Dedifferentiated amniotic fluid mesenchymal stem cell (primary cell): ENCODE results near the gene NKX1-2.

Experiments used
- DNase-seq: peaks from one replicate; pipeline ENCODE4 v3.0.0-alpha.2; 2016; ENCODE audit errors: extremely low spot score

Gene NKX1-2

DNA sequence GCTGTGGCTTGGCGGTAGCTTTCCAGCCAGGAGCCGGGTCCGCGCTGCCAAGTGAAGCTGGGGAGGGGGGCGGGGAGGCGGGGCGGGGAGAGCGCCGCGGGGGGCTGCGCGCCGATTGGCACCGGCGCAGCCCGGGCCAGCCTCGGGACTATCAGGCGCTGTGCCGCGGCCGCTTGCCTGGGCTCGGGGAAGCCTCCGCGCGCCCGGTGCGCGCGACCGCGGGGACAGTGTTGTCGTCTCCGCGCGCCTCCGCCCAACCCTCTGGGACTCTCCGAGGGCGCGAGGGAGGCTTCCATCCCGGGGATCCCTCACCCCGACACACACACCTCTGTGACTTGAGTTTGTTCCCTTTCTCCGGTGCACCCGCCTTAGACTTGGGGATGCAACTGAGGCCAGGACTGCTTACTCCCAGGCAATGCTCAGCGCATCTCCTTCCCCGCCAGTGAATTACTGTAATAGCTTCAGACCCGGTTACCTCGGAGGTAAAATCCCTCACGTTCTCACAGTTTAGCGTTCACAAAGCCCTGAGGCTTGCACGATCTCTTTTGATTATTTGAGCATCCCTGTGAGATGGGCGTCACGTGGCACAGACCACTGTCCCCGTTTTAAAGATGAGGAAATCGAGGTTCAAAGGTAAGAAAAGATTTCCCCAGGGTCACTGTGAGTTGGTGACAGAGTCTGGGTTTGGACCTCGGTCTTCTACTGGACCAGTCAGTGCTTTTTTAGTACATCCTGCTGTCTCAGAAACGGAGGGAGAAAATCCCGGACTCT is at the start of gene NKX1-2:
NKX1-2 (minus strand) TSS at position 24 of the 771 bp plus-strand sequence. CDS start 92 bp downstream, outside the sequence.
- DNase-seq = no peak

DNA sequence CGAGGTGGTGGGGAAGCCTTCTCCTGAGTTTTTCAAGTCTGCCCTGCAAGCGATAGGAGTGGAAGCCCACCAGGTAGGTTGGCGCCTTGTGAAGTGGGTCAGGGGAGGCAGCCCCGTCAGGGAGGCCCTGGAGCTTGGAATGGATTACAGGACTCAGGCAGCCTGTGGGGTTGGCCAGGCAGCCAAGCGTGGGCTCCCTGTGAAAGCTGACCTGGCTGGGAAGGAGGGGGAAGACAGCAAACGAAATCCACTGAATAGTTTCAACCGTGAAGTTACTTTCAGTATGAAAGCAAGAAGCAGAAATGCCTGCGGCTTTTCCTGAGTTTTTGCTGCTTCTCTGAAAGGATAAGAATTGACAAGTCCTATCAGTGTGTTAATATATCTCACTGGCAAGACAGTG is 48.2 kb upstream of the NKX1-2 start:
- DNase-seq = no peak

DNA sequence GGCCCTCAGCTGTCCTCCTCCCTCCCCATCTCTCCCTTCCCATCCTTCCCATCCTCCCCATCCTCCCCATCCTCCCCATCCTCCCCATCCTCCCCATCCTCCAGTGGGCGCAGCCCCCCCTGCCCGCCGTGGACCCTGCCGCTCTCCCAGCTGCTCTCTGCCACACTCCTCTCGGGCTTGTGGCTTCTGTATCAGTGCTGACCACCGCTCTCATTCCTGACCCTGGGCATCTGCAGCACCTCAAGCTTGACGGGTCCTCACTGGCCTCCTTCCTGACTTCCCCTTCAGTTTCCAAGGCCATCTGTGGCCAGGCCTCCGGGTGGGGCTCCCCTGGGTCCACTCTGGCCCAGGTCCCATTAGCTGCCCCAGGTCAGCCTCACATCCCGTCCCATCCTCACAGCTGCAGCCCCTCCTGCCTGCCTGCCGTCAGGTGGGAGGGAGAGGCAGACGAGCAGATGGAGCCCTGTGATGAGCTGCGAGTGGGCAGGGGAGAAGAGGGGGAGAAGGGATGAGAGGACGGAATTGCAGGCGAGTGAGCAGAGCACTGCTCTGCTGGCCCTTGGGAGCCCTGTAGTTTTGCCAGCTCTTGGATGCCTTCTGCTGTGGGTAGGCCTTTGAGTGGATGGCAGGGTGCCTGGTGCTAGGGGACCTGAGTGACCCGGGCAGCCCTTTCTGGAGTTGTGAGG is 47.5 kb upstream of the NKX1-2 start:
- no peak for DNase-seq

DNA sequence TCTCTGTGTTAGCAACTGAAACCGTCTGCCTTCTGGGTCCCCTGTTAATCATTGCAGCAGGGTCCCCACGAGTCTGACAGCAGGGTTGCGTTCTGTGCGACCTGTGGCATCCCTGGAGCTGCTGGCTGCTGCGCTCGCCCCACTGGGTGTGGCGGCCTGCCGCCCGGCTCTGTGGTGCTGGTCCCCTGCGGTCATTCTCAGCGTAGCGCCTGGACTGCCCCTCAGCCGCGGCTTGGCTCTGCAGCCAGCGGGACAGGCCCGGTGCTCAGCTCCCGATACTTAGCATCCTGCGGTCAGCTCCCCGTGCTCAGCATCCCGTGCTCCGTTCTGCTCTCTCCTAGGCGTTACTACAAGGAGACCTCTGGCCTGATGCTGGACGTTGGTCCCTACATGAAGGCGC is 46.8 kb upstream of the NKX1-2 start:
- no peak for DNase-seq

GRCh38 chr10:124496150-124496549 is 46.3 kb upstream of the NKX1-2 start:
- no peak for DNase-seq

DNA sequence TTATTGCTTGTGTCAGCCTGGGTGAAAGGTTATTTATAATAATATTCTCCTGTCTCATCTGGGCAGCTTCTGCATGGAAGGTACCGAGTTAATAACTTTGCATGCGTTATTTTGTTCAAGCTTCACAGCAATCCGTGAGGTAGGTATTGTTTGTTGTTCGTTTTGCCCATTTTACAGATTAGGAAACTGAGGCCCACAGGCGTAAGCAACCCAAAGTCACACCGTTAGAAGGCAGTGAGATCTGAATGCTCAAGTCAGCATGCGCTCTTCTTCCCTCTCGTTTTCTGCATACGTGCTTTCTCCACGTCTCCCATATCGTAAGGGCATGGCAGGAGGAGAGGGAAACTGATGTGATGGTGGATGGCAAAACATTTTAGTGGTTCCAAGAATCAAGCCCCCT is 45.9 kb upstream of the NKX1-2 start:
- no peak for DNase-seq

DNA sequence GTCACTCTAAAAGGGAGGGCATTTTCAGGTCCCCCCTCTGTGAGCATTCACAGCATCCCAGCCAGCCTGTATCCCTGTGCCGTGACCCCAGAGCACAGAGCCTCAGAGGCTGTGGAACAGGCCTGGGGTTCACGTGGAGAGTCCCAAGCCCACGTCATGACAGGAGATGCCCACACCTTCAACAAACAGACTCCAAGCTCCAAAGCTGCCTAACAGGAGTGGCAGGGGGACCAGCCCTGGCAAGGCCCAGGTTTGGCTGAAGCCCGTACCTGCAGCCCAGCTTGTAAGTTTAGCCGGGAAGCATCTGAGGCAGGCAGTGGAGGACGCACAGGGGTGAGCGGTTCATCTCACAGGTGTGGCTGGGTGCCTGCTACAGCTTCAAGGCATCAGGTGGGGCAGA is 45.3 kb upstream of the NKX1-2 start:
- no peak for DNase-seq

- DNase-seq = no peak
Measured at GRCh38 chr10:124494046-124494807, 44.4 kb upstream of the NKX1-2 start.

DNA sequence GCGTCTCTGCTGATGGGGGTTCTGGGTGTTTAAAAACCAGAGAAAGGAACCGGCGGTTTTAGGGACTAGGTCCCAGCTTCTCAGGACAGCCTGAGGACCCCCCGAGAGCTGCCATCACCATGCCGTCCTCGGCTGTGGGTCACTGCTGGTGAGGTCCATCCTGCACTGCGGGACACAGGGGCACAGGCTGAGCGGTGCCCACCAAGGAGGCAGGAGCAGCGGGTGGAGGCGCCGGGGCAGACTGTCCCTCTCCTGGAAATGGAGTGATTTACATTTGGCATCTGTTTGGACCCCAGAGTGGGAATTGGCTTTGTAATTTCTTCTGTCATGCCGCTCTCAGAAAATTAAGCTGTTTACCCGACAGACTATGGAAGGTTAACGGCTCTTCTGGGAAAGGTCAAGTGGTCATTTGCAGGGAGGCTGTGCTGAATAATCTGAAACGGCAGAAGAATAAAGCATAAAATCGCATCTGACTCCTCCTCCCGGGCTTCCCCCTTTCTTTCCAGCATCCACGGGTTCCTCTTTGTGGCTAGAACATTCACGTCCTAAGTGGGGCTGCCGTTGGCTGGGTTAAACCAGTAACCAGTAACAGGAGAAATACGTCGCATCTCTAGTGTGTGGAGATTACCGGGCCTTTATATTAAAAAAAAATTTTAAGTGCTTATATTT is 43.5 kb upstream of the NKX1-2 start:
- no peak for DNase-seq

DNA sequence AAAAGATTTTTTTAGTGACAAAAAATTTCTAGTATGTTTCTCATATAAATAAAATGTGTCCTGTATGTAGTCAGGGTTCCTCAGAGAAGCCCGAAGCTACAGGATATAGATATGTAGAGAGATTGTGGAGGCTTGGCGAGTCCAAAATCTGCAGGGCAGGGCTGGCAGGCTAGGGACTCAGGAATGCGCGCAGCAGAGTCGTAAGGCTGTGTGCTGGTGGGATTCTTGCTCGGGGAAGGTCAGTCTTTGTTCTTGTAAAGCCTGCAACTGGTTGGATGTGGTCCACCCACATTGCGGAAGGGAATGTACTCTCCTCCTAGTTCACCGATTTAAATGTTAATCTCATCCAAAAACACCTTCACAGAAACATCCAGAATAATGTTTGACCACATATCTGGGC is 42.4 kb upstream of the NKX1-2 start:
- DNase-seq = no peak

DNA sequence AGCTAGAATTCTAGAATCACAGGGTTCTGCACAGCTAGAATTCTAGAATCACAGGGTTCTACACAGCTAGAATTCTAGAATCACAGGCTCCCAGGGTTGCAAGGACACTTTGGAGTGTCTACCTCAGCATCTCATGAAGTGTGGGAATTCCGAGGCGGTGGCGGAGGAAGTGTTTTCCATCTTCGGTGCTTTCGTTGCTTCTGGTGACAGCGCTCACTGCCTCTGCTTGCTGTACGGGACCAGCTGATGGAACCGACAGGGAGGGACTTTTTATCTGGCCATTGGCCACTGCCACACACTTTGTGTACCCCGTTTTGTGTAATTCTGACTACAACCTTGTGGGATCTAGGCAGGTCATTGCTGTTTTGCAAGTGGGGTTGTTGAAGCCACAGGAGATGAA is 41.3 kb upstream of the NKX1-2 start:
- DNase-seq = no peak

GRCh38 chr10:124486635-124487034 is 36.8 kb upstream of the NKX1-2 start:
- no peak for DNase-seq

- no peak for DNase-seq
Measured at GRCh38 chr10:124484661-124485060, 34.8 kb upstream of the NKX1-2 start.

DNA sequence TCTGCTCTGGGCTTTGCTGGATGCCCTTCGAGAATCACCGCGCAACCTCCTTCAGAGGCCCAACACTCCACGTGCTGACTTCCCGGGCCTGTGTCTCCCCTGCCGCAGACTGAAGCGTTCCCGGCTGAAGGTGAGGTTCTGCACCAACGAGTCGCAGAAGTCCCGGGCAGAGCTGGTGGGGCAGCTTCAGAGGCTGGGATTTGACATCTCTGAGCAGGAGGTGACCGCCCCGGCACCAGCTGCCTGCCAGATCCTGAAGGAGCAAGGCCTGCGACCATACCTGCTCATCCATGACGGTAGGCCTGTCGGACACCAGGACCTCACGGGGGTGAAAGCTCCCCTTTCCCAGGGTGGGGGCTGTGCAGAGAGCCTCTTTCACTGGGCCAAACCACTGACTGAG is 34.2 kb upstream of the NKX1-2 start:
- no peak for DNase-seq

GRCh38 chr10:124482876-124483275 is 33.0 kb upstream of the NKX1-2 start:
- DNase-seq = no peak

- DNase-seq = no peak
Measured at GRCh38 chr10:124482236-124482800, 32.5 kb upstream of the NKX1-2 start.

- DNase-seq = no peak
Measured at GRCh38 chr10:124481717-124482116, 31.9 kb upstream of the NKX1-2 start.

DNA sequence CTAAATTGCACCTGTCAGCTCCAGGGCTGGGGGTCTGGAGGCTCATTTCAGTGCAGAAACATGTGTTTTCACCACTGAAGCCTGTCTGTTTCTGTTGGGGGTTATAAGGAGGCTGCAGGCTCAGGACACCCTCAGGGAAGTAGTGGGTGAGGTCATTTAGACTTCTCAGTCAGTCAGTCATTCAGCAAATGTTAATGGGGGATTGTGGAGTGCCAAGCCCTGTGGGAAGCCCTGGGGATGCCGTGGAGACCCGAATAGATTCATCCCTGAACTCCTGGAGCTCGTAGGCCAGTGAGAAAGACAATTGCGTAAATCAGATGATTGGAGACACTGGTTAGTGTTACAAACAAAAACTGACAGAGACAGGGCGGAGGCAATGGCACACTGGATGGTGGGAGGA is 31.0 kb upstream of the NKX1-2 start:
- DNase-seq = no peak

- no peak for DNase-seq
Measured at GRCh38 chr10:124478515-124478914, 28.7 kb upstream of the NKX1-2 start.

DNA sequence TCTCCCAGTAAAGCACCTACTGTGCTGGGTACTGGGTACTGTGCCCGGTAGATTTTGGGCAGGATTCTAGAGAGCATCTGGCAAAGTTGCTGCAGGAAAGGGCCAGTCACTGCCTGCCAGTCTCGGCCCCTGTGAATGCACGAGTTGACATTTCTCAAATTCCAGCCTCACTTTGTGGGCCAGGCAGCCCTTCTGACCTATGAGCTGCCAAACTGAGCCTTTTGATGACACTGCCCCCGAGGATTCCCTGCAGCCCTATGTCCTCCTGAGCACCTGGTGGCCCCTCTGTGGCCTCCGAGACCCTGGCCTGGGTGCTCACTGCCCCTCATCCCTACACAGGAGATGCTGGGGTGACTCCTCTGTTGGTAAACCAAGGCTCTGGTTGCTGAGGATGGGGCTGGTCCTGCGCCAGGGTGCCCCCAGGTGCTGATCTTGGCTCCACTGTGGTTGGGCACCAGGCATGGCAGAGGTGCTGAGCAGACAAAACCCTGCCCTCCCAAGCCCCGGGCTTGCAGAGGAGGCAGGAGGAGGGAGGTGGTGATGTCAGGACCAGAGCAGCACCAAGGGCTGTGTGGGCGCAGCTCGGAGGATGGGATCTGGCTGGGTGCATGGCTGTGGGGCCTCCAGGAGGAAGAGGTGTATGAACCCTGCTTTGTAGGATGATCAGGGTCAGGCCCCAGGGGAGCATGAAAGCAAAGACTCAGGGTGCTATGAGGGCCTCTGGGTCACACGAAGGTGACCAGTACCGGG is 28.0 kb upstream of the NKX1-2 start:
- DNase-seq = no peak
